NB4 (cell line): Measurements from ENCODE around the gene MYO1E.
"Not testable (repeated sequence)": the region's sequence is repeated elsewhere in the genome, so short reads cannot be mapped to it uniquely, and the experiment has no call there.

Experiments
- DNase-seq: peaks from one replicate; pipeline ENCODE4 v3.0.0; 2010; ENCODE audit warnings: low read depth
- H3K4me3 ChIP-seq: one replicate; pipeline ENCODE4 v1.5.1; 2011; ENCODE audit warnings: mild to moderate bottlenecking, low read depth, low read length, moderate library complexity
- MYC ChIP-seq: IDR thresholded peaks from 2 replicates; pipeline ENCODE4 v1.6.1; 2011; ENCODE audit warnings: low read depth, low read length
- POLR2A ChIP-seq: IDR thresholded peaks from 2 replicates; pipeline ENCODE4 v1.6.1; 2011; ENCODE audit warnings: mild to moderate bottlenecking; ENCODE audit not compliant: insufficient read length; ENCODE audit errors: extremely low read depth
- TF ChIP-seq, protein P1 (sequence below): IDR thresholded peaks from 2 replicates; pipeline ENCODE4 v1.6.1; 2011; ENCODE audit warnings: low read depth, low read length
- TF ChIP-seq, protein P2 (sequence below): IDR thresholded peaks from one replicate; pipeline ENCODE4 v1.5.1; 2012; ENCODE audit warnings: low read depth, low read length

Gene MYO1E

DNA sequence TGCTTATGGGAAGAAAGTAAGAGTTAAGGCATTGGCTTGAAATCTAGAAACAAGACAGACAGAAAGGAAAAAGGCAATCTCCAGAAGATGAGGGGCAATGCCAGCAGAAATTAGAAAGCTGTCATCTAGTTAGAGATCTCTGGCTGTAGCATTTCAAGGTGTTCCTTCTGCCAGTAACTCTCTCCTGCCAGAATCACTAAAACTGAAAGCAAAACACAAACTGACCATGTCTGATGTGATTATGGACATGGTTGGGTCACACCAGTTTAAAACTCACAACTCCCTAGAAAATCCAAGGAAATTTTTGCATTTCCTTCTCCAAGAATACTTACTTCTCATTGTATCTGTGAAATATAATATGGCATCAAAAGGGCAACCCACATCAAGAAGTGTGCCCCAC, 83.1 kb downstream of the MYO1E start:
- DNase-seq, result no peak
- H3K4me3 ChIP-seq, result no peak overlapping the region
- TF ChIP-seq MYC, result no peak

GRCh38 chr15:59283717-59284391, 88.8 kb downstream of the MYO1E start:
- TF ChIP-seq, protein P1, sequence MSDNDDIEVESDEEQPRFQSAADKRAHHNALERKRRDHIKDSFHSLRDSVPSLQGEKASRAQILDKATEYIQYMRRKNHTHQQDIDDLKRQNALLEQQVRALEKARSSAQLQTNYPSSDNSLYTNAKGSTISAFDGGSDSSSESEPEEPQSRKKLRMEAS, result no peak
- TF ChIP-seq POLR2A (no peak), MYC (no peak)
- TF ChIP-seq, protein P2, sequence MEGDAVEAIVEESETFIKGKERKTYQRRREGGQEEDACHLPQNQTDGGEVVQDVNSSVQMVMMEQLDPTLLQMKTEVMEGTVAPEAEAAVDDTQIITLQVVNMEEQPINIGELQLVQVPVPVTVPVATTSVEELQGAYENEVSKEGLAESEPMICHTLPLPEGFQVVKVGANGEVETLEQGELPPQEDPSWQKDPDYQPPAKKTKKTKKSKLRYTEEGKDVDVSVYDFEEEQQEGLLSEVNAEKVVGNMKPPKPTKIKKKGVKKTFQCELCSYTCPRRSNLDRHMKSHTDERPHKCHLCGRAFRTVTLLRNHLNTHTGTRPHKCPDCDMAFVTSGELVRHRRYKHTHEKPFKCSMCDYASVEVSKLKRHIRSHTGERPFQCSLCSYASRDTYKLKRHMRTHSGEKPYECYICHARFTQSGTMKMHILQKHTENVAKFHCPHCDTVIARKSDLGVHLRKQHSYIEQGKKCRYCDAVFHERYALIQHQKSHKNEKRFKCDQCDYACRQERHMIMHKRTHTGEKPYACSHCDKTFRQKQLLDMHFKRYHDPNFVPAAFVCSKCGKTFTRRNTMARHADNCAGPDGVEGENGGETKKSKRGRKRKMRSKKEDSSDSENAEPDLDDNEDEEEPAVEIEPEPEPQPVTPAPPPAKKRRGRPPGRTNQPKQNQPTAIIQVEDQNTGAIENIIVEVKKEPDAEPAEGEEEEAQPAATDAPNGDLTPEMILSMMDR, result no peak
- no peak overlapping the region for H3K4me3 ChIP-seq
- DNase-seq, result no peak

GRCh38 chr15:59282515-59283337, 89.9 kb downstream of the MYO1E start:
- H3K4me3 ChIP-seq, result no peak overlapping the region
- TF ChIP-seq, protein P2, result no peak
- TF ChIP-seq, protein P1, result no peak
- no peak for TF ChIP-seq MYC
- no peak for TF ChIP-seq POLR2A
- no peak for DNase-seq

- no peak for DNase-seq
- no peak overlapping the region for H3K4me3 ChIP-seq
- TF ChIP-seq, protein P1, result no peak
These were observed 91.0 kb downstream of the MYO1E start for GRCh38 chr15:59281699-59282098.

- peak; percentile 38 for DNase-seq
- TF ChIP-seq, protein P2, result no peak
- TF ChIP-seq, protein P1, result no peak
- no peak for TF ChIP-seq MYC
- TF ChIP-seq POLR2A, result no peak
- no peak overlapping the region for H3K4me3 ChIP-seq
These were observed 91.8 kb downstream of the MYO1E start for GRCh38 chr15:59280855-59281254.

DNA sequence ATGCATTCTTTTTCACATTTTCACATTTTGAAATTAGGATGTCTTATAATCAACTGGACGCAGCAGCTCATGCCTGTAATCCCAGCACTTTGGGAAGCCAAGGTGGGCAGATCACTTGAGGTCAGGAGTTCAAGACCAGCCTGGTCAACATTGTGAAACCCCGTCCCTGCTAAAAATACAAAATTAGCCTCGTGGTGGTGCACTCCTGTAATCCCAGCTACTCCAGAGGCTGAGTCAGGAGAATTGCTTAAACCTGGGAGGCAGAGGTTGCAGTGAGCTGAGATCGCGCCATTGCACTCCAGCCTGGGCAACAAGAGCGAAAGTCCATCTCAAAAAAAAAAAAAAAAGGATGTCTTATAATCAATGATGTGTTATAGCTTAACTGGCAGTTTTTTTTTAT, 92.4 kb downstream of the MYO1E start:
- not testable (repeated sequence) for DNase-seq, H3K4me3 ChIP-seq

DNA sequence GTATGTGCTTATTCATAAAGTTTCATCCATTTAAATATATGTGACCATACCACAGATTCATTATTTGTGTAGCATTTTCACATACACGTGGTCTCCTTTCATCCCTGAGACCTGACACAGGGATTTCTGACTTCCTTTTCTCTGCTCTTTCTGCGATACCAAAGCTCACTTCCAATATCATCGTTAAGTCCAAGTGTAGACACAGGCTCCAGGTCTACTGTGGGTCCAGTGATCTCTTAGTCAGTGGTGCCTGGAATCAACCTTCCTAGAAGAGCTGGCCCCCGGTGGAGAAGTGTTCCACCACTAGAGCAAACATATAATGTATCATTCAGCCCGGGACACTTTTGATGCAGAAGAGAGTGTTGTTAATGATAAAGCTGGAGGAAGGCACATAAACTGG, 93.6 kb downstream of the MYO1E start:
- DNase-seq, result no peak
- no peak overlapping the region for H3K4me3 ChIP-seq
- TF ChIP-seq, protein P2, result no peak
- TF ChIP-seq MYC (no peak), POLR2A (no peak)
- TF ChIP-seq, protein P1, result no peak
